H1 (cell line): ENCODE data around the gene COL6A1. TPM values are rescaled to one million over a fixed set of nuclear protein-coding genes. Genes with fewer than 3 reads are reported as not detected.

ENCODE experiments used
- CTCF ChIA-PET: fragments of 300-600 bp; sonication (Branson Sonifier 250); formaldehyde crosslinking; loops from one replicate; lab custom pipeline; 2021; ENCODE audit not compliant: partially characterized antibody; lab: Charles Lee
- POLR2A ChIA-PET: fragments of 300-600 bp; sonication (Branson Sonifier 250); formaldehyde crosslinking; loops from one replicate; lab custom pipeline; 2021; ENCODE audit warnings: inconsistent platforms; ENCODE audit not compliant: partially characterized antibody; lab: Charles Lee
- DNase-seq, 2 experiments: peaks; one replicate each; pipeline versions ENCODE4 v3.0.0 to v3.0.0-alpha.2; 2010 to 2022; ENCODE audit warnings: low spot score in 2 of 2, low read depth in 1 of 2, mixed read lengths in 1 of 2
- FAIRE-seq: peaks from 2 replicates; lab custom pipeline; 2011; peaks lifted over from hg19 to GRCh38; lab: Jason Lieb, UNC
- H2AFZ ChIP-seq: 2 replicates; pipeline ENCODE4 v1.8.1; 2012; ENCODE audit warnings: low read length, inconsistent platforms
- H2AK5ac ChIP-seq: 2 replicates; pipeline ENCODE4 v1.6.1; 2013; ENCODE audit warnings: low read depth, low read length
- H2BK120ac ChIP-seq: replicated peaks from 2 replicates; pipeline ENCODE3; 2013; ENCODE audit warnings: low read depth, low read length, inconsistent platforms
- H2BK12ac ChIP-seq: 2 replicates; pipeline ENCODE4 v1.6.1; 2013; ENCODE audit warnings: low read depth, low read length
- H2BK15ac ChIP-seq: 2 replicates; pipeline ENCODE4 v1.6.1; 2013; ENCODE audit warnings: low read length
- H2BK20ac ChIP-seq: 2 replicates; pipeline ENCODE4 v1.6.1; 2013; ENCODE audit warnings: low read length
- H2BK5ac ChIP-seq: 2 replicates; pipeline ENCODE4 v1.6.1; 2013; ENCODE audit warnings: low read depth, low read length
- H3K14ac ChIP-seq: 2 replicates; pipeline ENCODE4 v1.6.1; 2013; ENCODE audit warnings: inconsistent platforms; ENCODE audit not compliant: insufficient read length
- H3K18ac ChIP-seq: 2 replicates; pipeline ENCODE4 v1.6.1; 2013; ENCODE audit warnings: low read length; ENCODE audit errors: extremely low read depth
- H3K23ac ChIP-seq: 2 replicates; pipeline ENCODE4 v1.6.1; 2013; ENCODE audit warnings: inconsistent platforms; ENCODE audit not compliant: insufficient read length
- H3K23me2 ChIP-seq: 2 replicates; pipeline ENCODE4 v1.6.1; 2013; ENCODE audit warnings: low read depth, low read length
- H3K27ac ChIP-seq: 2 replicates; pipeline ENCODE4 v1.6.1; 2011; ENCODE audit warnings: low read depth, low read length, inconsistent platforms
- H3K27me3 ChIP-seq, 4 experiments: replicated peaks in 1 of 4; 1 replicate in 1 of 4; 2 replicates in 3 of 4; pipeline versions ENCODE4 v1.6.1 to v1.8.1; 2011 to 2013; ENCODE audit warnings: low read length in 3 of 4, mild to moderate bottlenecking in 3 of 4, inconsistent platforms in 2 of 4, mixed read lengths in 2 of 4, moderate library complexity in 1 of 4; ENCODE audit not compliant: control insufficient read depth in 3 of 4, insufficient read depth in 3 of 4; ENCODE audit errors: extremely low read depth in 1 of 4
- H3K36me3 ChIP-seq, 4 experiments: 2 replicates each; pipeline versions ENCODE4 v1.6.1 to v1.8.1; 2011 to 2013; ENCODE audit warnings: mild to moderate bottlenecking in 4 of 4, low read length in 3 of 4, moderate library complexity in 2 of 4, control low read depth in 1 of 4, inconsistent platforms in 1 of 4; ENCODE audit not compliant: insufficient read depth in 4 of 4, control insufficient read depth in 2 of 4
- H3K4ac ChIP-seq: replicated peaks from 2 replicates; pipeline ENCODE3; 2013; ENCODE audit warnings: low read length, low read depth, mixed read lengths, inconsistent platforms; ENCODE audit not compliant: insufficient read length
- H3K4me1 ChIP-seq, 4 experiments: replicated peaks in 1 of 4; 1 replicate in 1 of 4; 2 replicates in 3 of 4; pipeline versions ENCODE4 v1.6.1 to v1.8.1; 2011 to 2013; ENCODE audit warnings: low read length in 3 of 4, inconsistent platforms in 2 of 4, mixed read lengths in 1 of 4; ENCODE audit not compliant: insufficient read depth in 4 of 4, control insufficient read depth in 3 of 4
- H3K4me2 ChIP-seq, 2 experiments: 2 replicates each; pipeline versions ENCODE4 v1.6.1 to v1.8.1; 2011 to 2013; ENCODE audit warnings: low read depth in 2 of 2, low read length in 2 of 2, control low read depth in 1 of 2, inconsistent platforms in 1 of 2, mild to moderate bottlenecking in 1 of 2; ENCODE audit not compliant: insufficient read depth in 1 of 2
- H3K4me3 ChIP-seq, 4 experiments: fragments of 200-600, 300-600 bp in 1 of 4; sonication (generic), shearing (Covaris generic), sonication (Bioruptor Twin) in 1 of 4; 2 replicates each; pipeline versions ENCODE4 v1.5.1 to v1.8.1; 2011 to 2016; ENCODE audit warnings: low read length in 4 of 4, low read depth in 3 of 4, control low read depth in 2 of 4, inconsistent platforms in 2 of 4, mild to moderate bottlenecking in 2 of 4, mixed read lengths in 1 of 4, moderate library complexity in 1 of 4; ENCODE audit not compliant: insufficient read depth in 2 of 4; ENCODE audit errors: extremely low read depth in 1 of 4
- H3K56ac ChIP-seq: replicated peaks from 2 replicates; pipeline ENCODE3; 2013; ENCODE audit warnings: low read depth, mild to moderate bottlenecking, mixed read lengths, low read length, inconsistent platforms; ENCODE audit not compliant: insufficient read length
- H3K79me1 ChIP-seq: 2 replicates; pipeline ENCODE4 v1.6.1; 2013; ENCODE audit warnings: low read depth, low read length, control low read depth
- H3K79me2 ChIP-seq, 2 experiments: 2 replicates each; pipeline versions ENCODE4 v1.6.1 to v1.8.1; 2012 to 2013; ENCODE audit warnings: low read length in 2 of 2, mild to moderate bottlenecking in 2 of 2, inconsistent platforms in 1 of 2; ENCODE audit not compliant: insufficient read depth in 2 of 2, control insufficient read depth in 1 of 2
- H3K9ac ChIP-seq, 4 experiments: replicated peaks in 1 of 4; 1 replicate in 1 of 4; 2 replicates in 3 of 4; pipeline versions ENCODE4 v1.6.1 to v1.8.1; 2011 to 2013; ENCODE audit warnings: low read depth in 3 of 4, low read length in 3 of 4, control low read depth in 2 of 4, mild to moderate bottlenecking in 2 of 4, moderate library complexity in 2 of 4, inconsistent platforms in 1 of 4; ENCODE audit errors: extremely low read depth in 1 of 4
- H3K9me3 ChIP-seq, 2 experiments: 2 replicates each; pipeline versions ENCODE4 v1.6.1 to v1.8.1; 2012 to 2013; ENCODE audit warnings: mild to moderate bottlenecking in 2 of 2, moderate library complexity in 2 of 2, control low read depth in 1 of 2, inconsistent platforms in 1 of 2, low read depth in 1 of 2, low read length in 1 of 2, mixed read lengths in 1 of 2; ENCODE audit not compliant: insufficient read depth in 2 of 2
- H4K20me1 ChIP-seq, 2 experiments: replicated peaks in 1 of 2; 2 replicates each; pipeline versions ENCODE3 to v1.8.1; 2011 to 2013; ENCODE audit warnings: inconsistent platforms in 2 of 2, low read length in 2 of 2, mild to moderate bottlenecking in 1 of 2; ENCODE audit not compliant: insufficient read depth in 2 of 2, control insufficient read depth in 1 of 2
- H4K5ac ChIP-seq: 2 replicates; pipeline ENCODE4 v1.6.1; 2013; ENCODE audit warnings: low read length, low read depth, mixed read lengths, inconsistent platforms; ENCODE audit not compliant: insufficient read length
- H4K8ac ChIP-seq: 2 replicates; pipeline ENCODE4 v1.8.0; 2013; ENCODE audit warnings: mild to moderate bottlenecking, moderate library complexity, low read length, inconsistent platforms; ENCODE audit not compliant: insufficient read depth; ENCODE audit errors: extremely low read depth
- H4K91ac ChIP-seq: replicated peaks from 2 replicates; pipeline ENCODE3; 2013; ENCODE audit warnings: low read length, mixed read lengths, inconsistent platforms; ENCODE audit not compliant: insufficient read length
- WGBS, 2 experiments: shearing (Covaris generic) in 1 of 2; methylation state at CpG; one replicate each; pipeline versions ENCODE4 v1.1.6 to v1.1.7; 2013 to 2015; ENCODE audit warnings: low lambda C conversion rate in 2 of 2, mixed read lengths in 2 of 2, inconsistent platforms in 1 of 2, low coverage in 1 of 2, missing lambda C conversion rate in 1 of 2; ENCODE audit not compliant: insufficient replicate concordance in 2 of 2, insufficient coverage in 1 of 2, insufficient read length in 1 of 2; ENCODE audit errors: extremely low coverage in 1 of 2, missing lambda C conversion rate in 1 of 2; 5-methylcytosine and 5-hydroxymethylcytosine counted together
- polyA plus RNA-seq, 7 experiments: library from polyadenylated mRNA; depleted of rRNA in 3 of 7; stranded (reverse) in 5 of 7; unstranded in 2 of 7; fragments of >200 nt in 5 of 7; fragments of 200-250 nt in 2 of 7; gene quantifications; 1 replicate in 5 of 7; 2 replicates in 1 of 7; 4 replicates in 1 of 7; pipeline versions ENCODE4 v1.2.1 to v1.2.3, GENCODE V29; 2011 to 2013; ENCODE audit warnings: missing spikeins in 2 of 7, mixed read lengths in 2 of 7
- total RNA-seq: library from RNA; stranded (reverse); fragmentation: NEBNext Ultra II Directional; extraction: Animal tissue kit (Norgen Biotek cat#: 25700); gene quantifications from 2 replicates; pipeline ENCODE4 v1.2.1, GENCODE V29; 2021
- TF ChIP-seq, protein P1 (sequence below): IDR thresholded peaks from 2 replicates; pipeline ENCODE4 v1.6.1; 2012; ENCODE audit warnings: inconsistent platforms
- TF ChIP-seq, protein P2 (sequence below), 3 experiments: IDR thresholded peaks; 1 replicate in 2 of 3; 2 replicates in 1 of 3; pipeline versions ENCODE4 v1.5.1 to v1.6.1; 2011; ENCODE audit warnings: low read length in 3 of 3, mild to moderate bottlenecking in 3 of 3, inconsistent platforms in 2 of 3, low read depth in 1 of 3, moderate library complexity in 1 of 3; ENCODE audit not compliant: insufficient read depth in 1 of 3; ENCODE audit errors: control extremely low read depth in 1 of 3

COL6A1 gene
- total and polyA plus RNA-seq, 2 of the 8 experiments (the other 6 are each of a cell fraction or from before 2014, with no cell fraction given): 100 to 115 TPM

DNA sequence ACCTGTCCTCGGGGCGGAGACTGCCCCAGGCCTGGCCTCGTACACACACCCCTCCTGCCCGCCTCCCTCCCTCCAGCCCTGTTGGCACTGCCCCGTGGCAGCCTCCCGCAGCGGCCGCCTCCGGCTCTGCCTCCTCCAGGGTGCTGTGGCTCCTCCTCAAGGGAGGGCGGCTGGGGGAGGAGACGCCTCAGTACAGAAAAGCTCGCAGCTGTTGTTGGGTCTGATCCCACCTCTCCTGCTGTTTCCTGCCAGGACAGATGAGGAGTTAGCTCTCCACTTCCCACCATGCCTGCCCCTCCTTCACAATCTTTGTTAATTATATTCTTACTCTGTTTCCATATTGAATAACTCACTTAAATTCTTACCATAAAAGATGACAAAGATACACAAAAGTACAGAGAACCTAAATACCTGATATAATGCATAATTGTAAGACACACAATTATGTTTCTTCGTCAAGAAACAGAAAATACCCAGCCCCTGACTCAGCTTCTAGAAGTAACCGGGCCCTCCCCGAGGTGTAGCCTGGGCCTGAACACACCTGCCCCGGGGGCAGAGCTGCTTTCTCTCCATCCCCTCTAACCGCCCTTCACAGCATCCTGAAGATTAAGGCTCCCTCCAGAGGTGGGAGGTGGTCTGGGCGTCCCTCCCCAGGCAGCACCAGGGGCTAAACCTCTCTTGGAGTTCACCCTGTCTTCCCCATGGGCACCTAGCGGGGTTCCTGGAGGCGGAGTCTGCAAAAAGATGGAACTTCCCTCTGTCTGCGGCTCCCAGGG lies 30.6 kb upstream of the COL6A1 start:
- CTCF ChIA-PET: interaction anchor here (0.8 to 1.4 kb wide), 5 partner anchors 19 to 28 kb away, joined by 3 to 5 read pairs (median 4); no protein-coding TSS in a partner anchor
- Histone ChIP-seq H3K36me3 (no peaks in the 10 kb centered on the region), H3K79me2 (no peaks in the 10 kb centered on the region), H3K18ac (no peak overlapping the region), H3K4me3 (no peak overlapping the region), H3K56ac (no peak overlapping the region), H2BK5ac (no peak overlapping the region), H3K4me2 (no peak overlapping the region), H2BK15ac (no peak overlapping the region), H3K4me1 (no peaks in the 10 kb centered on the region; a peak in 2 of 7 replicates), H2BK120ac (no peak overlapping the region), H4K20me1 (no peaks in the 10 kb centered on the region), H2AK5ac (no peak overlapping the region), H3K4ac (no peak overlapping the region), H3K79me1 (no peaks in the 10 kb centered on the region), H4K8ac (no peak overlapping the region), H2BK12ac (no peak overlapping the region), H3K9me3 (no peaks in the 10 kb centered on the region), H4K91ac (no peak overlapping the region), H3K23ac (no peak overlapping the region), H3K27ac (no peak overlapping the region), H2BK20ac (no peak overlapping the region), H3K9ac (no peak overlapping the region), H3K14ac (no peak overlapping the region), H4K5ac (no peak overlapping the region), H2AFZ (no peak overlapping the region), H3K27me3 (peaks cover 0 to 3% (median 0%) of the 10 kb centered on the region in 4 experiments; a peak in 1 of 7 replicates), H3K23me2 (no peaks in the 10 kb centered on the region)
- no peak for FAIRE-seq
- WGBS, 2 experiments: 75% methylated on average over 21 of the region's 21 CpGs; no CpG with 5 or more reads in 1 of the 2 experiments
- TF ChIP-seq, protein P1, sequence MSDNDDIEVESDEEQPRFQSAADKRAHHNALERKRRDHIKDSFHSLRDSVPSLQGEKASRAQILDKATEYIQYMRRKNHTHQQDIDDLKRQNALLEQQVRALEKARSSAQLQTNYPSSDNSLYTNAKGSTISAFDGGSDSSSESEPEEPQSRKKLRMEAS: no peak
- TF ChIP-seq, protein P2, sequence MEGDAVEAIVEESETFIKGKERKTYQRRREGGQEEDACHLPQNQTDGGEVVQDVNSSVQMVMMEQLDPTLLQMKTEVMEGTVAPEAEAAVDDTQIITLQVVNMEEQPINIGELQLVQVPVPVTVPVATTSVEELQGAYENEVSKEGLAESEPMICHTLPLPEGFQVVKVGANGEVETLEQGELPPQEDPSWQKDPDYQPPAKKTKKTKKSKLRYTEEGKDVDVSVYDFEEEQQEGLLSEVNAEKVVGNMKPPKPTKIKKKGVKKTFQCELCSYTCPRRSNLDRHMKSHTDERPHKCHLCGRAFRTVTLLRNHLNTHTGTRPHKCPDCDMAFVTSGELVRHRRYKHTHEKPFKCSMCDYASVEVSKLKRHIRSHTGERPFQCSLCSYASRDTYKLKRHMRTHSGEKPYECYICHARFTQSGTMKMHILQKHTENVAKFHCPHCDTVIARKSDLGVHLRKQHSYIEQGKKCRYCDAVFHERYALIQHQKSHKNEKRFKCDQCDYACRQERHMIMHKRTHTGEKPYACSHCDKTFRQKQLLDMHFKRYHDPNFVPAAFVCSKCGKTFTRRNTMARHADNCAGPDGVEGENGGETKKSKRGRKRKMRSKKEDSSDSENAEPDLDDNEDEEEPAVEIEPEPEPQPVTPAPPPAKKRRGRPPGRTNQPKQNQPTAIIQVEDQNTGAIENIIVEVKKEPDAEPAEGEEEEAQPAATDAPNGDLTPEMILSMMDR (IDR thresholded peaks at IDR 0.05; ENCODE audit: control extremely low read depth in 1 of 3, insufficient read depth in 1 of 3, low read depth in 1 of 3, low read length in 3 of 3): peak in 1 of 3 experiments; percentile 9; a peak in 1 of 4 replicates
- no peak for DNase-seq
- POLR2A ChIA-PET: no interaction called here
